Endodermal cell (in vitro differentiated cells): ENCODE results near the gene FAR1. TPM values are rescaled to one million over a fixed set of nuclear protein-coding genes. Genes with fewer than 3 reads are reported as not detected.

Experiments
- DNase-seq: peaks from one replicate; pipeline ENCODE4 v3.0.0-alpha.2; 2017
- H3K27ac ChIP-seq: 2 replicates; pipeline ENCODE4 v1.5.1; 2013; ENCODE audit warnings: mild to moderate bottlenecking, low read depth, low read length, moderate library complexity
- H3K27me3 ChIP-seq: 2 replicates; pipeline ENCODE4 v1.6.1; 2013; ENCODE audit warnings: mild to moderate bottlenecking, low read length, moderate library complexity; ENCODE audit not compliant: insufficient read depth, control insufficient read depth, poor library complexity, severe bottlenecking
- H3K36me3 ChIP-seq: 2 replicates; pipeline ENCODE4 v1.7.0; 2013; ENCODE audit warnings: mild to moderate bottlenecking, low read length, moderate library complexity; ENCODE audit not compliant: control insufficient read depth, insufficient read depth
- H3K4me1 ChIP-seq: one replicate; pipeline ENCODE4 v1.7.0; 2013; ENCODE audit warnings: low read length; ENCODE audit not compliant: control insufficient read depth, insufficient read depth
- H3K4me3 ChIP-seq: 2 replicates; pipeline ENCODE4 v1.5.1; 2013; ENCODE audit warnings: mild to moderate bottlenecking, low read length, moderate library complexity
- H3K9ac ChIP-seq: 2 replicates; pipeline ENCODE4 v1.6.1; 2013; ENCODE audit warnings: mild to moderate bottlenecking, low read length, moderate library complexity; ENCODE audit not compliant: poor library complexity, severe bottlenecking; ENCODE audit errors: extremely low read depth
- H3K9me3 ChIP-seq: 2 replicates; pipeline ENCODE4 v1.6.1; 2013; ENCODE audit warnings: mild to moderate bottlenecking, low read length, moderate library complexity; ENCODE audit not compliant: control insufficient read depth
- H3K27ac Mint-ChIP-seq: 2 replicates; pipeline ENCODE4 v1.8.0; 2020; ENCODE audit warnings: mixed read lengths
- H3K27me3 Mint-ChIP-seq: 2 replicates; pipeline ENCODE4 v1.8.0; 2021; ENCODE audit warnings: mild to moderate bottlenecking, mixed read lengths; ENCODE audit not compliant: insufficient read depth
- H3K36me3 Mint-ChIP-seq: 2 replicates; pipeline ENCODE4 v1.8.0; 2020; ENCODE audit warnings: low read depth, mixed read lengths
- H3K4me1 Mint-ChIP-seq: 2 replicates; pipeline ENCODE4 v1.8.0; 2020; ENCODE audit warnings: mixed read lengths
- H3K4me3 Mint-ChIP-seq: 2 replicates; pipeline ENCODE4 v1.8.0; 2020; ENCODE audit warnings: mild to moderate bottlenecking, moderate library complexity, mixed read lengths
- H3K9me3 Mint-ChIP-seq: 2 replicates; pipeline ENCODE4 v1.8.0; 2020; ENCODE audit warnings: mild to moderate bottlenecking, mixed read lengths
- WGBS, 2 experiments: methylation state at CpG; one replicate each; pipeline versions ENCODE4 v1.1.5 to v1.1.7; 2013; ENCODE audit warnings: missing lambda C conversion rate in 2 of 2, mixed read lengths in 1 of 2; ENCODE audit not compliant: insufficient coverage in 1 of 2, insufficient read length in 1 of 2; 5-methylcytosine and 5-hydroxymethylcytosine counted together
- total RNA-seq, 2 donors: library from RNA; stranded (reverse); fragmentation: NEBNext Ultra II Directional in 1 of 2; extraction: Animal tissue kit (Norgen Biotek cat#: 25700) in 1 of 2; gene quantifications; 2 replicates in 1 of 2; 3 replicates in 1 of 2; pipeline ENCODE4 v1.2.1, GENCODE V29; 2021
- TF ChIP-seq, protein P1 (sequence below): fragments of 200-600 bp; sonication (generic); conservative IDR thresholded peaks from 2 replicates; pipeline ENCODE4 v1.5.0; 2021; ENCODE audit warnings: antibody characterized with exemption, mild to moderate bottlenecking

FAR1 gene
- total RNA-seq, 2 donors from 2014 or later = 98.3 to 98.8 TPM

DNA sequence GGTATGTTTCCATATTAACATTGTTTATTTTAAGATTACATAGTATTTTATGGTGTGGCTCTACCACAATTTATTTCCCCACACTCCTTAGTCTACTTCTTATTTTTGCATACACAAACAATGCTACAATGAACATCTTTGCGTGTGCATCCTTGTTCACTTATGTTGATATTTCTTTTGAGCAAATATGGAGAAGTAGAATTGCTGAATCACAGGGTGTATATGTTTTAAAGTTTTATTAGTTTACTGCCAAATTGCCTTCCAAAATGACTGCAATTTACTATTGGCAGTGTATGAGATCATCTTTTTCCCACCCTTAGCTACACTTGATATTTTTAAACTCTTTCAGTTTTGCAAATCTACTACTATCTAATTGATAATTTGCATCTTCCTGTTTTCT, 38.7 kb upstream of the FAR1 start:
- no peaks in the 10 kb centered on the region for H3K36me3 ChIP-seq
- H3K9me3 ChIP-seq = peaks cover 11% of the 10 kb centered on the region
- WGBS, 2 experiments = 100% methylated on average over 1 of the region's 1 CpG; no CpG with 5 or more reads in 1 of the 2 experiments
- Mint-ChIP-seq H3K9me3 (peaks cover 31% of the 10 kb centered on the region), H3K36me3 (no peaks in the 10 kb centered on the region), H3K4me3 (no peak overlapping the region), H3K27ac (no peak overlapping the region), H3K27me3 (no peaks in the 10 kb centered on the region), H3K4me1 (no peaks in the 10 kb centered on the region)
- no peaks in the 10 kb centered on the region for H3K4me1 ChIP-seq
- DNase-seq = no peak
- no peaks in the 10 kb centered on the region for H3K27me3 ChIP-seq
- H3K4me3 ChIP-seq = no peak overlapping the region
- H3K27ac ChIP-seq = no peak overlapping the region
- no peak overlapping the region for H3K9ac ChIP-seq
- TF ChIP-seq, protein P1, sequence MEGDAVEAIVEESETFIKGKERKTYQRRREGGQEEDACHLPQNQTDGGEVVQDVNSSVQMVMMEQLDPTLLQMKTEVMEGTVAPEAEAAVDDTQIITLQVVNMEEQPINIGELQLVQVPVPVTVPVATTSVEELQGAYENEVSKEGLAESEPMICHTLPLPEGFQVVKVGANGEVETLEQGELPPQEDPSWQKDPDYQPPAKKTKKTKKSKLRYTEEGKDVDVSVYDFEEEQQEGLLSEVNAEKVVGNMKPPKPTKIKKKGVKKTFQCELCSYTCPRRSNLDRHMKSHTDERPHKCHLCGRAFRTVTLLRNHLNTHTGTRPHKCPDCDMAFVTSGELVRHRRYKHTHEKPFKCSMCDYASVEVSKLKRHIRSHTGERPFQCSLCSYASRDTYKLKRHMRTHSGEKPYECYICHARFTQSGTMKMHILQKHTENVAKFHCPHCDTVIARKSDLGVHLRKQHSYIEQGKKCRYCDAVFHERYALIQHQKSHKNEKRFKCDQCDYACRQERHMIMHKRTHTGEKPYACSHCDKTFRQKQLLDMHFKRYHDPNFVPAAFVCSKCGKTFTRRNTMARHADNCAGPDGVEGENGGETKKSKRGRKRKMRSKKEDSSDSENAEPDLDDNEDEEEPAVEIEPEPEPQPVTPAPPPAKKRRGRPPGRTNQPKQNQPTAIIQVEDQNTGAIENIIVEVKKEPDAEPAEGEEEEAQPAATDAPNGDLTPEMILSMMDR = no peak

DNA sequence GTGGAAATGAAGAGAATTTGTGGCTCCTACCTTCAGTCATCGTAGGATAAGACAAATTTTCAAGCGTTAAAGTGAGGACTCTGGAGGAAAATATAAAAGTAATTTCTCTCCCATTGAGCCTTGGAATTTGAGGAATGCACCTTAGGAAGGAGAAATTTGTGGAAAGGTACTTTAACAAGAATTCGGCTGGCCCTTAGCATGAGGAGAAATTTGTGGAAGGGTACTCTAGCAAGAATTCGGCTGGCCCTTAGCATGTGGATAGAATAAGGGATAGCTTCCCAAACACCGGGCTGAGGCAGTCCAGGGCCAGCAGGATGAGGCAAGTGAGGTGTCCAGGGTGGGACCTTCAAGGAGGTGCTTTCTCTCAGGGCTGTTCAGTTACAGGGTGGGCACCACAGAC, 33.2 kb upstream of the FAR1 start:
- no peaks in the 10 kb centered on the region for H3K36me3 Mint-ChIP-seq
- H3K4me3 ChIP-seq = no peak overlapping the region
- WGBS, 2 experiments = 89 to 95% methylated on average over 3 to 5 of the region's 5 CpGs
- no peak overlapping the region for H3K9ac ChIP-seq
- H3K27me3 ChIP-seq = no peaks in the 10 kb centered on the region
- no peaks in the 10 kb centered on the region for H3K36me3 ChIP-seq
- DNase-seq = peak; percentile 48
- H3K4me1 ChIP-seq = no peaks in the 10 kb centered on the region
- H3K27ac ChIP-seq = no peak overlapping the region
- H3K9me3 ChIP-seq = peaks cover 6% of the 10 kb centered on the region
- no peak overlapping the region for H3K27ac Mint-ChIP-seq
- H3K4me3 Mint-ChIP-seq = no peak overlapping the region
- no peaks in the 10 kb centered on the region for H3K27me3 Mint-ChIP-seq
- H3K4me1 Mint-ChIP-seq = no peaks in the 10 kb centered on the region
- H3K9me3 Mint-ChIP-seq = peaks cover 2% of the 10 kb centered on the region
- TF ChIP-seq, protein P1 = no peak

DNA sequence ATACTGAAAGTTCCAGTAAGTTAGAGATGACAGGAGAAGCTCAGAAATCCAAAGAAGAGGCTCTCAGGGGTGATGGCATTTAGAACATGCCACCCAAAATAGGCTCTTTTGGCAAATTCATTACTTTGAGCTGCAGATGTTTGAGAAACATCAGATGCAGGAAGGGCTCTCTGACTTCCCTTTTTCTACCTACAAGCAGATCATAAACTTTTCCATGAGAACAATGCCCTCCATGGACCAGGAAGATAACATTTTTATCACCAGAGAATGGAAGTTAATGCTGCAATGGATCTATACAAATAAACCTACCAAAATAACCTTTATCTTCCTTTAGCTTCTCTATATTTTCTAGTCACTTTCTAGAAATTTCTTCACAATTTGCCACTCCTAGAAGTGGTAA, 32.7 kb upstream of the FAR1 start:
- Histone ChIP-seq H3K9me3 (peaks cover 4% of the 10 kb centered on the region), H3K27ac (no peak overlapping the region), H3K27me3 (no peaks in the 10 kb centered on the region), H3K4me3 (no peak overlapping the region), H3K9ac (no peak overlapping the region), H3K36me3 (no peaks in the 10 kb centered on the region), H3K4me1 (no peaks in the 10 kb centered on the region)
- Mint-ChIP-seq H3K27me3 (no peaks in the 10 kb centered on the region), H3K36me3 (no peaks in the 10 kb centered on the region), H3K27ac (no peak overlapping the region), H3K4me3 (no peak overlapping the region), H3K4me1 (peaks cover 1% of the 10 kb centered on the region), H3K9me3 (no peaks in the 10 kb centered on the region)
- no peak for DNase-seq
- TF ChIP-seq, protein P1 = no peak
